Fibroblast of gingiva (primary cell): ENCODE measurements around the gene CORO1A.
A peak's percentile ranks its signal among the peaks of the same experiment; 100 is the strongest.
"Not testable (repeated sequence)": the region's sequence is repeated elsewhere in the genome, so short reads cannot be mapped to it uniquely, and the experiment has no call there.

Experiments
- DNase-seq: peaks from one replicate; pipeline ENCODE4 v3.0.0-alpha.2; 2011; ENCODE audit warnings: low read depth

CORO1A gene

DNA sequence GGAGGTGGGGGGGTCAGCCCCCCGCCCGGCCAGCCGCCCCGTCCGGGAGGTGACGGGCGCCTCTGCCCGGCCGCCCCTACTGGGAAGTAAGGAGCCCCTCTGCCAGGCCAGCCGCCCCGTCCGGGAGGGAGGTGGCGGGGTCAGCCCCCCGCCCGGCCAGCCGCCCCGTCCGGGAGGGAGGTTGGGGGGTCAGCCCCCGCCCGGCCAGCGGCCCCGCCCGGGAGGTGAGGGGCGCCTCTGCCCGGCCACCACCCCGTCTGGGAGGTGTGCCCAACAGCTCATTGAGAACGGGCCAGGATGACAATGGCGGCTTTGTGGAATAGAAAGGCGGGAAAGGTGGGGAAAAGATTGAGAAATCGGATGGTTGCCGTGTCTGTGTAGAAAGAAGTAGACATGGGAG is 13.3 kb upstream of the CORO1A start:
- not testable (repeated sequence) for DNase-seq

DNA sequence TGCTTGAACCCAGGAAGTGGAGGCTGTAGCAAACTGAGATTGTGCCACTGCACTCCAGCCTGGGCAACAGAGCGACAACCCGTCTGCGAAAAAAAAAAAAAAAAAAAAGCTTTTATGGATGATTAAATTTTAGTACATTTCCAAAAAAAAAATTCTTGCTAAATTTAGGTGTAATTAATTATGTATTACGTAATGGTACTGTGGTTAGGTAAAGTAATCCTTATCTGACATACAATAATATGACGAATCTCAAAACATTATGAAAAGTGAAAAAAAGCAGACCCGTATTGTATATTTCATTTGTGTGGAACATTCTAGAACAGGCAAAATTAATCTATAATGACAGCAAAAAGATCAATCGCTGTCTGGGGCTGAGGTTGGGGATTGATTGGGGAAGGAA is 10.3 kb upstream of the CORO1A start:
- no peak for DNase-seq

DNA sequence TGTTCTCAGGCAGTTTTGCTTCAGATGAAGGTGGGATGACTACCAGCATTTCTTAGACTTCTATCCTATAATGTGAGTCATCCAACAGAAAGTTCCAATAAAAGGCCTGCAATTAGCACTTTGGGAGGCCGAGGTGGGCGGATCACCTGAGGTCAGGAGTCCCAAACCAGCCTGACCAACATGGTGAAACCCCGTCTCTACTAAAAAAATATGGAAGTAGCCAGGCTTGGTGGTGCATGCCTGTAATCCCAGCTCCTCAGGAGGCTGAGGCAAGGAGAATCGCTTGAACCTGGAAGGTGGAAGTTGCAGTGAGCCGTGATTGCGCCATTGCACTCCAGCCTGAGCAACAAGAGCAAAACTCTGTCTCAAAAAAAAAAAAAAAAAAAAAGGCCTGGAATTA is 6.5 kb upstream of the CORO1A start:
- DNase-seq: not testable (repeated sequence)

DNA sequence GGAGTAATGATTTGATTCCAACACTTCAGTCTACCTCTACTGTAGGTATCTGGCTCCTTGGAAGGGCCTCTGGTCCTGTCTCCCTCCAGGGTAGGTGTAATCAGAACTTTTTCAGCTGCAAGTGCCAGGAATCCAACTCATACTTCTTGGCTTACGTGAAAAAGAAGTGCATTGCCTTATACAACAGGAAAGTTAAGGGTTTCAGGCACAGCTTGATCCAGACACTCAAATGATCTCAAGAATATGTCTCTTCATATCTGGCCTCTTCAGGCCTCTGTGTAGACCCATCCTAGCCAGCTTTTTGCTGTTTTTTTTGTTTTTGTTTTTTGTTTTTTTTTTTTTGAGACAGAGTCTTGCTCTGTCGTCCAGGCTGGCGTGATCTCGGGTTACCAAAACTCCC is 4.2 kb upstream of the CORO1A start:
- DNase-seq: no peak

DNA sequence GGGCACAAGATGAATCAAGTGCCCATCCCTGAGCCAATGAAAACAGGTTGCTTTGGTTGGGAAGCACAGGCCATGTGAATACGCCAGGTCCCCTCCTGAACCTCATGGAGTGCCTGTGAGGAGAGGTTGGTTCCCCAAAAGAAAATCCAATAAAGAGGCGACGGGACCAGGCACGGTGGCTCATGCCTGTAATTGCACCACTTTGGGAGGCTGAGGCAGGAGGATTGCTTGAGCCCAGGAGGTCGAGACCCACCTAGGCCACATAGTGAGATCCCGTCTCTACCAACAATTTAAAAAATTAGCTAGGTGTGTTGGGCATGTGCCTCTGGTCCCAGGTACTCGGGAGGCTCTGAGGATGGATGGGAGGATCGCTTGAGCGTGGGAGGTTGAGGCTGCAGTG is 3.5 kb upstream of the CORO1A start:
- no peak for DNase-seq

DNA sequence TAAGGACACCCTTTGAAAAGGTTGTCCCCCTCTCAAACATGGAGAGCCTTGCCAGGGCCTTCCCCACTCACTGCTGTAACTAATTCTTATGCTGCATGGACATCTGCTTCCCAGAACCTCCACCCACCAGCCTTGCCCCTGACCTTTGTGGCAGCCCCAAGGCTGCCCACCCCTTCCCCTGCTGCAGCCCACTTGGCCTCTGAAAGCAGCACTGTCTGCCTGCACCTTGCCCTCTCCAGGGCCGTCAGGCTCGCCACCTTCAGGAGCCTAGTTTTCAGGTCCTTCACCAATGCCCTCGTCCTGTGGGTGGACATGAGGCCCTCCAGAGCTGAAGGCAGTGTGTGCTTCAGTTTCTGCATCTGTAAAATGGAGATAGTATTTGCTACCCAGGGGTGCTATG is 2.7 kb upstream of the CORO1A start:
- DNase-seq: no peak

DNA sequence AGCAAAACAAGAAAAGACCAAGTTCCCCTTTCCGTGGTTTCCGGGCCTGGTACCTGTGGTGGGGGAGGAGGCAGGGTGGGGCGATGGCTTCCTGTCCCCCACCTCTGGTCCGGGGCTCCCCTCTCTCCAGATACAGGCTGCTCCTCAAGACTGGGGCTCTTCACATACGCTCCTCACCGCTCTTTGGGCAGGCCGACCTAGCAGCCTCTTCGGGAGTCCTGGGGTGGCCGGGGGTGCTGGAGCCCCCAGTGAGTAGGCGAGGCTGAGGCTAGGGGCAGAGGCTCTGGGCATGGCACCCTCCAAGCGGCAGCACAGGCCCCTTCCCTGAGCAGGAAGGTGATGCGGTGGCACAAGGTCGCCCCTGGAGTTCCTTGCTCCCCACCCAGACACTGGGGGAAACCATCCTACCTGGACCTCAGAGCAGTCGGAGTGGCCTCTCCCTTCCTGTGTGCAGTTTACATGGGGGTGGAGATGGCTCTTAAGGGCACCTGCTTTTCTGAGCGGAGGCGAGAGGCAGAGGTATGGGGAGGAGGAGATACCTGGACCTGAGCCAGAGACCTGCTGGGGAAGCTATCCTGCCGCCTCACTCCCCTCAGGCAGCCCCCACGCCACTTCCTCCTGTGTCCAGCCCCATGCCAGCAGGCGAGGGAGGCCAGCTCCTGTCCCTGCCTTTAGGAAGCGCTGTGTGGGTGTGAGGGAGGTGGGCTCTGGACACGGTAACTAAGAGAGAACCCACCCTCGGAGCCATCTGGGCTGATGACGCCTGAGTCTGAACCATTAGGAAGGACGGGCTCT is 891 bp downstream of the CORO1A start:
- no peak for DNase-seq

DNA sequence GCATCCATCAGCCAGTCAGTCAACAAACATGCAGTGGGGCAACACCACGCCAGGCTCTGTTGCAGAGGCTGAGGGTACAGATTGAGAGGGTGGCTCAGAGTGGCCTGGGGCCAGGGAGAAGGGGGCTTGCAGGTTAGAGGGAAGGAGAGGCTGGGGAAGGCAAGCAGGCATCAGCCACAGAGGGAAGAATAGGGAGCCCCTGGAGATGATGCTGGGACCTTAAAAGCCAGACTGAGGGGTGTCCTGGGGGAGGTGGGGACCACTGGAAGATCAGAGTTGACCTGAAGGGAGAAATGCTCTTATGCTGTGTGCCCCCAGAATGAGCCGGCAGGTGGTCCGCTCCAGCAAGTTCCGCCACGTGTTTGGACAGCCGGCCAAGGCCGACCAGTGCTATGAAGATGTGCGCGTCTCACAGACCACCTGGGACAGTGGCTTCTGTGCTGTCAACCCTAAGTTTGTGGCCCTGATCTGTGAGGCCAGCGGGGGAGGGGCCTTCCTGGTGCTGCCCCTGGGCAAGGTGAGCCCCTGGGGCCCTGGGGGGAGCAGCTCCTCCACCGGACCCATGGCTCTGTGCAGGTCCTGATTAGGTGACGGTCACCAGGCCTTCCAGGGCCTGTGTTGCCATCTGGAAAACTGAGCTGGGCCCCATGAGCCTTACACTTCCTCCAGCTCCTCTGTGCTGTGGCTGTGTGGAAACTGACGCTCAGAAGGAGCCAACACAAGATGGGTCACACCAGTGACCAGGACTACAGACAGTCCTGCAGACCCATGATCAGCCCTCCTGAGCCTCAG is 1.7 kb downstream of the CORO1A start:
- no peak for DNase-seq

DNA sequence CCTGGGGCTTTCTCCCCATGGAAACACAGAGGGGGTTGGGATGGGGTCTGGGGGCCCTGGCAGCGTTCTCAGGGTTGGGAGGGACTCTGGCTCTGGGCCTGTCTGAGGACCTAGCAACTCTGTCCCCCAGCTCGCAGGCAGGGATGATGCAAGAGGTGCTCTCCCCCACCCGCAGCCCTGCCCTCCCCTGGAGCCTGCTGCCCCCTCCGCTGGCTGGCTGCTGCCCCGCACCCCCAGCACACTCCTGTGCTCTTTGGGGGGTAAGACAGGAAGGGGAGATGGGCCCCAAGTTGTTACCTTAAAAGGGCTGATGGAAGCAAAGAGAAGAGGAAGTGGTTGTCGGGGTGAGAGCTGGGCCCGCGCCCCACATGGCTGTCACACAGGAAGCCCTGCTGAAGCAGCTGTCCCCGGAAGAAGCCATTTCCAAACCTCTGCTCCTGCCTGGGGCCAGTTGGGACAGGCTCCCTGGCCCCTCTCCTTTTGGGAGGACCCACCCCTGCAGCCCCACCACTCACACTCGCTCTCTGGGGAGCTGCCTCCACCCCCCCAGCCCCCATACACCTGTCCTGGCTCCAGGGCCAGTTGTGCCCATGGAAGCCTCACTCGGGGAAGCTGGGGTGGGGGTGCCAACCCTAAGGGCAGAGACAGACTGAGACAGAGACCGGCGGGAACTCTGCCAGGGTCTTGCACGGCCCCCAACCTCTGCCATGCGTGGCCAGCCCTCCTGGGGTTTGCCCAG is 2.5 kb downstream of the CORO1A start:
- DNase-seq: no peak

DNA sequence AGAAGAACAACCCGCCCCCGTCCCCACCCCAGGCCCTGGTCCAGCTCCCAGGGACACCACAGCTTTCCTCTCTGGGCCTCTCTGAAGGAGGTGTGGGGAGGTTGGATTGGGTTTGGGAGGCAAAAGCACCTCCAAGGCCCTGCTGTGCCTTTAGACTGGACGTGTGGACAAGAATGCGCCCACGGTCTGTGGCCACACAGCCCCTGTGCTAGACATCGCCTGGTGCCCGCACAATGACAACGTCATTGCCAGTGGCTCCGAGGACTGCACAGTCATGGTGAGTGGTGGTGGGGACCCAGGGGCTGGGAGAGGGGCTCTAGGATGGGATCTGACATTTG is 3.0 kb downstream of the CORO1A start:
- no peak for DNase-seq

DNA sequence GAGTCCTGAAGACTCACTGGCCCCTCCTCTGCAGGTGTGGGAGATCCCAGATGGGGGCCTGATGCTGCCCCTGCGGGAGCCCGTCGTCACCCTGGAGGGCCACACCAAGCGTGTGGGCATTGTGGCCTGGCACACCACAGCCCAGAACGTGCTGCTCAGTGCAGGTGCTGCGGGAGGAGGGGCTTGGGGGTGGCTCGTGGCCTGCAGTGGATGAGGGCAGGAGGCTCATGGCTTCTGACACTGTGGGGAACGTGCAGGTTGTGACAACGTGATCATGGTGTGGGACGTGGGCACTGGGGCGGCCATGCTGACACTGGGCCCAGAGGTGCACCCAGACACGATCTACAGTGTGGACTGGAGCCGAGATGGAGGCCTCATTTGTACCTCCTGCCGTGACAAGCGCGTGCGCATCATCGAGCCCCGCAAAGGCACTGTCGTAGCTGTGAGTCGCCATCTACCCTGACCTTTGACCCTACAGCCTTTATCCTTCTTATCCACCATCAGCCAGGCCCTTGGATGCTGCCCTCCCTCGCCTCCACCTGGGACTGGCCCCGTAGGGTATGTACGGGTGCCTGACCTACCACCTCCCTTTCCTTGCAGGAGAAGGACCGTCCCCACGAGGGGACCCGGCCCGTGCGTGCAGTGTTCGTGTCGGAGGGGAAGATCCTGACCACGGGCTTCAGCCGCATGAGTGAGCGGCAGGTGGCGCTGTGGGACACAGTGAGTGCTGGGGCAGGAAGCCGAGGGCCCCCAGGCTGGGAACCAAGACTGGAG is 3.6 kb downstream of the CORO1A start:
- peak; percentile 13 for DNase-seq

DNA sequence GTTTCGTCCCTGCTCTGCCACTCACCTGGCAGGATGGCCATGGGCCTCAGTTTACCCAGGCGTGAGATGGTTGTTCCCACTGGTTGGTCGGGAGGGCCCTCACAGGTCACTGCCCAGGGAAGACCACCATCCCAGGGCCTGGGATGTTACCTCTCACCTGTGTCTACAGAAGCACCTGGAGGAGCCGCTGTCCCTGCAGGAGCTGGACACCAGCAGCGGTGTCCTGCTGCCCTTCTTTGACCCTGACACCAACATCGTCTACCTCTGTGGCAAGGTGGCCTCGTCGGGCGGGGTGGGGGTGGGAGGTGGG is 4.1 kb downstream of the CORO1A start:
- no peak for DNase-seq

DNA sequence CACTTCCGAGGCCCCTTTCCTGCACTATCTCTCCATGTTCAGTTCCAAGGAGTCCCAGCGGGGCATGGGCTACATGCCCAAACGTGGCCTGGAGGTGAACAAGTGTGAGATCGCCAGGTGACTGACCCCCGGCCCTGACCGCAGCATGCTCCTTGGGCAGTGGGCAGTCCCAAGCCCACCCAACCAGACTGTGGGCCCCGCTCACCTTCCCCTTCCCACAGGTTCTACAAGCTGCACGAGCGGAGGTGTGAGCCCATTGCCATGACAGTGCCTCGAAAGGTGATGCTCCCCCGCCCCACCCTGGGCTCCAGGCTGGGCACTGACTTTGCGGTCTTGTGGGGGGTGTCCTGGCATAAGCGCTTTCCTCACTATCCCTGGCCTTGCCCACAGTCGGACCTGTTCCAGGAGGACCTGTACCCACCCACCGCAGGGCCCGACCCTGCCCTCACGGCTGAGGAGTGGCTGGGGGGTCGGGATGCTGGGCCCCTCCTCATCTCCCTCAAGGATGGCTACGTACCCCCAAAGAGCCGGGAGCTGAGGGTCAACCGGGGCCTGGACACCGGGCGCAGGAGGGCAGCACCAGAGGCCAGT is 4.7 kb downstream of the CORO1A start:
- DNase-seq: no peak

DNA sequence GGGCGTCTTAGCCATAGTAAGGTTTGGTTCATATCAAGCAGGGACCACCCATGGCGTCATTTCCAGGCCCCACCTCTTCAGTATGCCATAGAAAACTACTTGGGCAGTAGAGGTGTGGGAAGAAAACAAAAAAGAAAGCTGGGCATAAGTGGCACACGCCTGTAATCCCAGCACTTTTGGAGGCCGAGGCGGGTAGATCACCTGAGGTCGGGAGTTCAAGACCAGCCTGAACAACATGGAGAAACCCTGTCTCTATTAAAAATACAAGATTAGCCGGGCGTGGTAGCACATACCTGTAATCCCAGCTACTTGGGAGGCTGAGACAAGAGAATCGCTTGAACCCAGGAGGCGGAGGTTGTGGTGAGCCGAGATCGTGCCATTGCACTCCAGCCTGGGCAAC is 7.8 kb downstream of the CORO1A start:
- not testable (repeated sequence) for DNase-seq

DNA sequence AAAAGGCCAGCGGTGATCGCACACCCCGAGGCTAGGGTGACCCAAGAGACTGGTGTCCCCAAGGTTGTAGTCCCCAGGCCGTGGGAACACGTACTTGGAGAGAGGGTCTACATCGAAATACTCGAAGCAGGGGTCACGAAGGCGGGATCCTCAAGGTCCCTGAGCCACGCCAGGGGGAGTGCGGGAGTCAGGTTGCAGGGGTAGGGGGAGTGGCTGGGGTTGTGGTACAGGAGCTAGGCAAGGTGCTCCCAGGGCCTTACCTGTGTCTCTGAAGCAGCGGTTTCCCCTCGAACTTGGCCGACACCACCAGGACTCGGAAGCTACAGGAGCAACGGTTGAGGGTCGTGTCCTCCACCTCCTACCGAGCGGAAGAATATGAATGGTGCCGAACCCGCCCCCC is 9.7 kb downstream of the CORO1A start:
- not testable (repeated sequence) for DNase-seq

DNA sequence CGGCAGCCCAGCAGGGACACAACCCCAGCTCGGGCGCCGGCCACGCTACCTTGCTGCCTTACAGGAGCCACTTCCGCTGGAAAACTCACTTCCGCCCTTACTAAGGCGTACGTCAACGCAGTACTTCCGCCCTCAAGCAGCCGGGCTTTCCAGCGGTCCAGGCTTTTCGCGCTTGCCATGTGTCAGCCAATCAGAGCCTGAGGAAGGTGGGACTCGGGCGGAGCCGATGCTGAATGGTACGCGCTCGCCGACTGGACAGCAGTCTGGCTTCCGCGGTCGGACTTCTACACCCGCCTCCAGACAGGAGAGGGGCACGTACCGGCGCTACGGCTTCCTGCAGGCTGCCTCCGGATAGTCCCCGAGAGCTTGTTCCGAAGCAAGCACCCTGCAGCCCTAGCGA is 10.2 kb downstream of the CORO1A start, which contains the start of the genes BOLA2B and SLX1A:
Gene BOLA2B (minus strand): TSS at position 52 of the 400 bp plus-strand sequence. CDS start 71 bp downstream, outside the sequence.
Gene SLX1A (plus strand): TSS at position 261 of the 400 bp plus-strand sequence. CDS start 210 bp downstream, outside the sequence.
- DNase-seq: not testable (repeated sequence)

DNA sequence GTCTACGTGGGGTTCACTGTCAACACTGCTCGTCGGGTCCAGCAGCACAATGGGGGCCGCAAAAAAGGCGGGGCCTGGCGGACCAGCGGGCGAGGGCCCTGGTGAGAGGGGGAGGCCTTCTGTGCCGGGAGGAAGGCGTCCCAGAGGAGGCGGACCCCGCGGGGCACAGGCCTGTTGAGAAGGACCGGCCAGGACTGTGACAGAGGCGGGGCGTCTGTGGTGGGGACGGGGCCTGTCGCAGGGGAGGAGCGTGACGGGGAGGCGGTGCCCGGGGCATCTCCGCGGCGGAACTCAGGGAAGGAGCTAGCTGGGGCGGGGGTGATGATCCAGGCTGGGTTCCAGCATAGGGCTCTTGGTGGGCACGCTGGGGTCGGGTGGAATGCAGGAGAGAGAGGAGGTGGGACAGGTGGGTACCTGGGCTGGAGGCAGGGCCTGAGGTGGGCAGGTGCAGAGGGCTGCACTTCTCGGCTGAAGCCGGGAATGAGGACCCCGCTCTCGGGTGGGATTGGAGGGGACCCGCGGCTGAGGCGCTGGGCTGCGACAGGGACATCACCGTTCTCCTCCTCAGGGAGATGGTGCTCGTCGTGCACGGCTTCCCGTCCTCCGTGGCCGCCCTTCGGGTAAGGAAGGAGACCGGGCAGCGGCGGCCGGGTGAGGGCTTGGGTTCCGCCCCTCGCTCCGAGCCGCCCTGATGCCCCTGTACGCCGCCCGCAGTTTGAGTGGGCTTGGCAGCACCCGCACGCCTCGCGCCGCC is 10.9 kb downstream of the CORO1A start:
- DNase-seq: not testable (repeated sequence)

DNA sequence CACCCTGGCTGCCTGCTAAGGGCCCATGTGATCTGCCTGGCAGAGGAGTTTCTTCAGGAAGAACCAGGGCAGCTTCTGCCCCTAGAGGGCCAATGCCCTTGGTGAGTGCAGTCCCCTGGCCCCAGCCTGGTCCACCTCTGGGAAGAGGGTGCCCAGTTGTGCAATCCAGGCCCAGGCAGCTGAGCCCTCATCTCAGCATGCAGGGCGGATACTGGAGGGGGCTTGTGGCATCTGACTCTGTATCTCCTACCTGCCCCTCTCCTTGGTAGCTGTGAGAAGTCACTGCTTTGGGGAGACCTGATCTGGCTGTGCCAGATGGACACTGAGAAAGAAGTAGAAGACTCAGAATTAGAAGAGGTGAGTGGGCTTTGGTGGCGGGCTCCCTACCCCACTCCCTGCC is 13.6 kb downstream of the CORO1A start:
- not testable (repeated sequence) for DNase-seq

DNA sequence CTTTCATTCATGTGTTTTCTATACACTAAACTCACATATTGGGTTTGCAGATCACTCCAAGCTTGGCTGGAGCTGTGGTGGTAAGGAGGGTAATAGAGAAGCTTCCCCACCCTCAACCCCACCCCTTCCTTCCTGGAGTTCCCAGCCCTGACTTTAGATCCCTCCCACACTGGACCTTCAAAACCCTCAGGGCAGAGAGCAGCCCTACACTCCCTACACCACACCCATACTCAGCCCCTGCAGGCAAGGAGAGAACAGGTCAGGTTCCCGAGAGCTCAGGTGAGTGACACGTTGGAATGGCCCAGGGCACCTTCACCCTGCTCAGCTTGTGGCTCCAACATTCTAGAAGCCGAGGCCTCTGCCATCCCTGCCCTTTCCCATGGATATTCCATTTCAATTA is 15.6 kb downstream of the CORO1A start, which contains the start of gene SULT1A3:
Gene SULT1A3 (plus strand): TSS at position 207 of the 400 bp plus-strand sequence. CDS start 1,474 bp downstream, outside the sequence.
- not testable (repeated sequence) for DNase-seq

DNA sequence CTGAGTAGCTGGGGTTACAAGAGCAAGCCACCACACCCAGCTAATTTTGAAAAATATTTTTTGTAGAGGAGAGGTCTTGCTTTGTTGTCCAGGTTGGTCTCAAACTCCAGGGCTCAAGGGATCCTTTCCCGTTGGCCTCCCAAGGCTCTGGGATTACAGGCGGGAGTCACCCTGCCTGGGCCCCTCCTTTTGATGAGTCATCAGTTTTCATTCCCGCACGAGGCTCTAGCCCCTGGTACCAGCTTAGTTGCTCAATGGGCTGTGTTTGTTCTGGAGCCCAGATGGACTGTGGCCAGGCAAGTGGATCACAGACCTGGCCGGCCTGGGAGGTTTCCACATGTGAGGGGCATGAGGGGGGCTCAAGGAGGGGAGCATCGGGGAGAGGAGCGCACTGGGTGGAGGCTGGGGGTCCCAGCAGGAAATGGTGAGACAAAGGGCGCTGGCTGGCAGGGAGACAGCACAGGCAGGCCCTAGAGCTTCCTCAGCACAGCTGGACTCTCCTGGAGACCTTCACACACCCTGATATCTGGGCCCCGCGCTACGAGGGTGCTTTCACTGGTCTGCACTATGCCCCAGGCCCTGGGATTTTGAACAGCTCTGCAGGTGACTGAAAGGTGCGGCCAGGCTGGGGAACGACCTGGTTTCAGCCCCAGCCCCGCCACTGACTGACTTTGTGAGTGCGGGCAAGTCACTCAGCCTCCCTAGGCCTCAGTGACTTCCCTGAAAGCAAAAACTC is 16.4 kb downstream of the CORO1A start:
- not testable (repeated sequence) for DNase-seq
